ENCODE measurements around the gene WDR88.
A peak's percentile ranks its signal among the peaks of the same experiment; 100 is the strongest.
"Not testable (repeated sequence)": the region's sequence is repeated elsewhere in the genome, so short reads cannot be mapped to it uniquely, and the experiment has no call there.

WDR88 gene

DNA sequence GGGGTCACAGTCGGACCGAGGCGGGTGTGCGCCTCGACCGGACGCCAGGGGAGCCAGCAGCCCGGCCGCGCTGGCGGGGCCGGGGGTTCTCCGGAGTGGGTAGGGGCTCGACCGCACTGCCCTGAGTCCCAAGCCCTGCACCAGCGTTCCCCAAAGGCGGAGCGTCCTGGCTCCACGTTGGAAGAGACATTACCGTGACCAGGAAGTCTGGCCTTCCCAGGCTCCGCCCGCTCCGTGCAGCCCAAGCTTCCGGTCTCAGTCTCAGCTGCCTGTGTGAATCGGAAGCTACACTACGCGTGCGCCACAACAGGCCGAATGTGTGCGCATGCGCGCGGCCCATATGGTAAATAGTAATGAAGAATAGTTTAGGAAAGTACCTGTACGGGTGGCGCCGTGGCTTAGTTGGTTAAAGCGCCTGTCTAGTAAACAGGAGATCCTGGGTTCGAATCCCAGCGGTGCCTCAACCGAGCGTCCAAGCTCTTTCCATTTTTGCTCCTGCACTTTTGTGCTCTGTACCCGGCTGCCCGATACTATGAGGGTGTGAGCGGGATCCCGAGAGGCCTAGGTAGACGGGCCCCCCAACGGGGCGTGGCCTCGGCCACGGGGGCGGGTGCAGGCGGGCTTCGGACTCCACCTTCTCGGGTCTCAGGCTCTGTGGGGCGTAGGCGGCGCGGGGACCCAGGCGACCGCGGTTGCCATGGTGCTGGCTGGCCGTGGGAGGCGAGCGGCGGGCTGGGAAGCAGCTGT, 44.9 kb downstream of the WDR88 start:
- Histone ChIP-seq H3K4me1 (no peaks in the 10 kb centered on the region), H3K36me3 (no peaks in the 10 kb centered on the region), H3K4me3 (ENCODE audit: low read depth, low read length) (peak overlapping the region; percentile 96), H3K27me3 (no peaks in the 10 kb centered on the region), H3K9me3 (no peaks in the 10 kb centered on the region)
- peak; percentile 100 for DNase-seq
- TF ChIP-seq, protein P1, sequence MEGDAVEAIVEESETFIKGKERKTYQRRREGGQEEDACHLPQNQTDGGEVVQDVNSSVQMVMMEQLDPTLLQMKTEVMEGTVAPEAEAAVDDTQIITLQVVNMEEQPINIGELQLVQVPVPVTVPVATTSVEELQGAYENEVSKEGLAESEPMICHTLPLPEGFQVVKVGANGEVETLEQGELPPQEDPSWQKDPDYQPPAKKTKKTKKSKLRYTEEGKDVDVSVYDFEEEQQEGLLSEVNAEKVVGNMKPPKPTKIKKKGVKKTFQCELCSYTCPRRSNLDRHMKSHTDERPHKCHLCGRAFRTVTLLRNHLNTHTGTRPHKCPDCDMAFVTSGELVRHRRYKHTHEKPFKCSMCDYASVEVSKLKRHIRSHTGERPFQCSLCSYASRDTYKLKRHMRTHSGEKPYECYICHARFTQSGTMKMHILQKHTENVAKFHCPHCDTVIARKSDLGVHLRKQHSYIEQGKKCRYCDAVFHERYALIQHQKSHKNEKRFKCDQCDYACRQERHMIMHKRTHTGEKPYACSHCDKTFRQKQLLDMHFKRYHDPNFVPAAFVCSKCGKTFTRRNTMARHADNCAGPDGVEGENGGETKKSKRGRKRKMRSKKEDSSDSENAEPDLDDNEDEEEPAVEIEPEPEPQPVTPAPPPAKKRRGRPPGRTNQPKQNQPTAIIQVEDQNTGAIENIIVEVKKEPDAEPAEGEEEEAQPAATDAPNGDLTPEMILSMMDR (IDR thresholded peaks at IDR 0.05; ENCODE audit: low read depth, low read length), result no peak

DNA sequence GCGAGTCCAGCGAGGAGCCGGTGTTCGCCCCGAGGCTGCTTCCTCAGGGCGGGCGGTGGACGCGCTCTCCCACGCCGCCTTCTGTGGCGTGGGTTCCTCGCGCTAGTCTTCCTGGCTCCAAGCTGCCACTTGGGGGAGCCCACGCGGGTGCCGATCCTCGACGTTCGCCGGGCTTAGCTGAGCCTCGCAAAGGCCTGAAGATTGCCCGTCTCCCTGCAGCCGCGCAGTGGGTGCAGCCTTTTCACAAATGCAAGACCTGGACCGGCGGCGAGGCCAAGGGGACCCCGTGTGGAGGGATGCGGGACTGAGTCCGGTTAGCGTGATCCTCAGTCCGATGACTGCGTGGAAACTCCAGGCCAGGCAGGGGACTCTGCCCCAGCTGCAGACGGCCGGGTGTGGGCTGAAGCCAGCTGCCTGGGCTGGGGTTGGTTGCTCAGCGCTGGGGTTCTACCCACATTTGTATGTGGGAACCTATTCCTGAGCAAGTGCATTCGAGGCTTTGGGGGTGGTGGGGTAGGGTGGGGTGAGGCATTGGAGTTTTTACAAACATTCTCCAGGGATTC, 45.6 kb downstream of the WDR88 start:
- Histone ChIP-seq H3K9me3 (no peaks in the 10 kb centered on the region), H3K4me3 (ENCODE audit: low read depth, low read length) (peak overlapping the region; percentile 77), H3K27me3 (no peaks in the 10 kb centered on the region), H3K4me1 (no peaks in the 10 kb centered on the region), H3K36me3 (no peaks in the 10 kb centered on the region)
- TF ChIP-seq, protein P1 (IDR thresholded peaks at IDR 0.05; ENCODE audit: low read depth, low read length), result peak; percentile 44
- peak; percentile 82 for DNase-seq

DNA sequence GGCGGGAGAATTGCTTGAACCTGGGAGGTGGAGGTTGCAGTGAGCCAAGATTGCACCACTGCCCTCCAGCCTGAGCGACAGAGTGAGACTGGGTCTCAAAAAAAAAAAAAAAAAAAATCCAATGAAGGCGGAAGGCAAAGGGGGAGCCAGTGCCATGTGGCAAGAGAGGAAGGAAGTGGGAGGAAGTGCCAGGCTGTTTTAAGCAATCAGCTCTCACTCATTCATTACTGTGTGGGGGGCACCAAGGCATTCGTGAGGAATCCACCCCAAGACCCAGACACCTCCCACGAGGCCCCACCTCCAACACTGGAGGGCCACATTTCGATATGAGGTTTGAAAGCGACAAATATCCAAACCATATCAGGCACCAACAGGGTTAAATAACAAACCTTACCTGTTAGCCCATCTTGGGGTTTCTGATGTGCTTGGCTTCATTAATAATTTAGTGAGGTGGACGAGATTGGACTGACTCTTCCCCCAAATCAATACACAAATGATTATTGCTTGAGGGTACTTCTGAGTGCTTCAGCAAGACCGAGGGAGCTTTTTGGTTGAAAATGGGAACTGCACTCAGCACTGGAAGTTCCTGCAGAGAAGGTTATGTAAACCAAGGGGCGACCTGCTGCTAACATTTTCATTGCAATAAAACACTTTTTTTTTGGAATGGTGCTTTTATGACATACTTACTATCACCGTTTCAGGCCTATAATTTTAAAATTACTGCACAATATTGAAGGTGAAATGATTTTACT, 54.7 kb downstream of the WDR88 start:
- H3K9me3 ChIP-seq, result no peaks in the 10 kb centered on the region
- H3K4me3 ChIP-seq (ENCODE audit: low read depth, low read length), result no peak overlapping the region
- H3K4me1 ChIP-seq, result no peaks in the 10 kb centered on the region
- no peaks in the 10 kb centered on the region for H3K27me3 ChIP-seq
- H3K36me3 ChIP-seq, result no peaks in the 10 kb centered on the region
- TF ChIP-seq, protein P1 (IDR thresholded peaks at IDR 0.05; ENCODE audit: low read depth, low read length), result no peak
- DNase-seq, result no peak

DNA sequence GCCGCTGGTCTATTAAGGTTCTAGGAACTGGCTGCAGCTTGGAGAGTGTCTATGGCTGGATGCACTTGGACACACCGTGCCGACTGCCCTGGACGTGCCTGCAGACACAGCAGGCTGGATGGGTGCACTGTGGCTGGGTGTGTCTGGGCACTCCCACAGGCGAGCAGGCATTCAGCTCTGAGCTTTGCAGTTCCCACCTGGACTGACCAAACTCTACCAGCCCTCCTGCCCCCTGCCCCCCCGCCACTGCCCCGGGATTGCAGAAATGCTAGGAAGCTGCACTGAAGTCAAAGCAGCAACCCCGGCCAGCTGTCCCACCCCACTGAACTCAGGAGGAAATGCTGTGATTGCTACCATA, 55.2 kb downstream of the WDR88 start:
- Histone ChIP-seq H3K4me1 (no peaks in the 10 kb centered on the region), H3K4me3 (ENCODE audit: low read depth, low read length) (no peak overlapping the region), H3K36me3 (no peaks in the 10 kb centered on the region), H3K9me3 (no peaks in the 10 kb centered on the region), H3K27me3 (no peaks in the 10 kb centered on the region)
- no peak for DNase-seq
- TF ChIP-seq, protein P1 (IDR thresholded peaks at IDR 0.05; ENCODE audit: low read depth, low read length), result no peak

DNA sequence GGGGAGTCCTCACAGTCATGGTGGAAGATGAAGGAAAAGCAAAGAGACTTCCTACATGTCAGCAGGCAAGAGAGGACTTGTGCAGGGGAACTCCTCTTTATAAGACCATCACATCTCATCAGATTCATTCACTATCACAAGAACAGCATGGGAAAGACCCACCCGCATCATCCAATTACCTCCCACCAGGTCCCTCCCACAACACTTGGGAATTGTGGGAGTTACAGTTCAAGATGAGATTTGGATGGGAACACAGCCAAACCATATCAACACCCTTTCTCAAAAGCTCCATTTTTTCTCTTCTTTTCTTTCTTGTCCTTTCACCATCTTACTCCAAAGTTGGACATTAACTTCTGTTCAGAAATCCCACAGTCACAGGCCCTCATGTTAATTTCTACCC, 57.5 kb downstream of the WDR88 start:
- Histone ChIP-seq H3K4me1 (no peaks in the 10 kb centered on the region), H3K9me3 (no peaks in the 10 kb centered on the region), H3K36me3 (no peaks in the 10 kb centered on the region), H3K4me3 (ENCODE audit: low read depth, low read length) (no peak overlapping the region), H3K27me3 (no peaks in the 10 kb centered on the region)
- DNase-seq, result no peak
- TF ChIP-seq, protein P1 (IDR thresholded peaks at IDR 0.05; ENCODE audit: low read depth, low read length), result no peak

DNA sequence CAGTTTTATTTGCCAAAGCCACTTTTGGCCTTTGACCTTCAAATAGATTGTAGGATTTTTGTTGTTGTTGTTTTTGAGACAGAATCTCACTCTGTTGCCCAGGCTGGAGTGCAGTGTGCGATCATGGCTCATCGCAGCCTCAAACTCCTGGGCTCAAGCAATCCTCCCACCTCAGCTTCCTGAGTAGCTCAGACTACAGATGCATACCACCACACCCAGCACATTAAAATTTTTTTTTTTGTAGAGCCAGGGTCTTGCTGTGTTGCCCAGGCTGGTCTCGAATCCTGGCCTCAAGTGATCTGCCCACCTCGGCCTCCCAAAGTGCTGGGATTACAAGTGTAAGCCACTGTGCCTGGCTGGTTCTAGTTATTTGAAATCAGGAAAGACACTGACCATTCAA, 59.2 kb downstream of the WDR88 start:
- H3K4me3 ChIP-seq (ENCODE audit: low read depth, low read length); H3K4me1 ChIP-seq; H3K36me3 ChIP-seq; H3K9me3 ChIP-seq; H3K27me3 ChIP-seq; DNase-seq: not testable (repeated sequence)

All from BE2C (cell line).